T-helper 9 cell (primary cell): ENCODE results near the gene ZNF229.
"Not testable (repeated sequence)": the region's sequence is repeated elsewhere in the genome, so short reads cannot be mapped to it uniquely, and the experiment has no call there.

Experiments used
- DNase-seq: peaks from one replicate; pipeline ENCODE4 v3.0.0-alpha.2; 2020
- total RNA-seq, 2 donors: gene quantifications; one replicate each; lab custom pipeline; 2026; lab: John Stamatoyannopoulos, UW

Gene ZNF229
- 0 to 0.63 reads per million in 2 donors for total RNA-seq

- peak; percentile 26 for DNase-seq
Measured at GRCh38 chr19:44447916-44448674, at the start of gene ZNF229. Gene ZNF229, minus strand, starts transcription at chr19:44448472. Its CDS starts 5,625 bp downstream, at chr19:44442847.

GRCh38 chr19:44496711-44497110 is 48.4 kb upstream of the ZNF229 start:
- no peak for DNase-seq

GRCh38 chr19:44476559-44477408 is 28.5 kb upstream of the ZNF229 start:
- no peak for DNase-seq

GRCh38 chr19:44468730-44469129 is 20.5 kb upstream of the ZNF229 start:
- DNase-seq = not testable (repeated sequence)

GRCh38 chr19:44462600-44463286 is 14.5 kb upstream of the ZNF229 start:
- not testable (repeated sequence) for DNase-seq

GRCh38 chr19:44456016-44456415 is 7.7 kb upstream of the ZNF229 start:
- not testable (repeated sequence) for DNase-seq

- no peak for DNase-seq
Measured at GRCh38 chr19:44455100-44455499, 6.8 kb upstream of the ZNF229 start.

GRCh38 chr19:44452367-44452766 is 4.1 kb upstream of the ZNF229 start:
- no peak for DNase-seq

- DNase-seq = no peak
Measured at GRCh38 chr19:44451687-44452086, 3.4 kb upstream of the ZNF229 start.

GRCh38 chr19:44438441-44438840 is 9.8 kb downstream of the ZNF229 start:
- no peak for DNase-seq

GRCh38 chr19:44435441-44435840 is 12.8 kb downstream of the ZNF229 start:
- no peak for DNase-seq

GRCh38 chr19:44430956-44431355 is 17.3 kb downstream of the ZNF229 start:
- DNase-seq = no peak

- not testable (repeated sequence) for DNase-seq
Measured at GRCh38 chr19:44415553-44415952, 32.7 kb downstream of the ZNF229 start.

- DNase-seq = peak; percentile 37
Measured at GRCh38 chr19:44401139-44402115, 46.8 kb downstream of the ZNF229 start, which contains the start of gene ZNF285. Gene ZNF285, minus strand, starts transcription at chr19:44401608. Its CDS starts 4,395 bp downstream, at chr19:44397213.

GRCh38 chr19:44389268-44389667 is 59.0 kb downstream of the ZNF229 start:
- DNase-seq = not testable (repeated sequence)
